Astrocyte (in vitro differentiated cells and primary cell): Measurements from ENCODE around the gene RASA2. TPM values are rescaled to one million over a fixed set of nuclear protein-coding genes. Genes with fewer than 3 reads are reported as not detected.

Source experiments
- DNase-seq: peaks from one replicate; pipeline ENCODE4 v3.0.0-alpha.2; 2010; ENCODE audit warnings: low read depth
- FAIRE-seq: peaks from 2 replicates; lab custom pipeline; 2011; peaks lifted over from hg19 to GRCh38; lab: Jason Lieb, UNC
- H2AFZ ChIP-seq: 2 replicates; pipeline ENCODE4 v1.6.0; 2012; ENCODE audit warnings: low read depth, low read length, inconsistent platforms
- H3K27ac ChIP-seq: 2 replicates; pipeline ENCODE4 v1.5.1; 2011; ENCODE audit warnings: low read depth, low read length, inconsistent platforms
- H3K27me3 ChIP-seq: 2 replicates; pipeline ENCODE4 v1.6.0; 2011; ENCODE audit warnings: low read length, inconsistent platforms; ENCODE audit not compliant: insufficient read depth
- H3K36me3 ChIP-seq: 2 replicates; pipeline ENCODE4 v1.5.1; 2011; ENCODE audit warnings: low read length, inconsistent platforms; ENCODE audit not compliant: insufficient read depth
- H3K4me1 ChIP-seq: 2 replicates; pipeline ENCODE4 v1.5.1; 2011; ENCODE audit warnings: low read length, inconsistent platforms; ENCODE audit not compliant: insufficient read depth
- H3K4me2 ChIP-seq: 2 replicates; pipeline ENCODE4 v1.6.0; 2012; ENCODE audit warnings: low read length, inconsistent platforms
- H3K4me3 ChIP-seq: 2 replicates; pipeline ENCODE4 v1.5.1; 2011; ENCODE audit warnings: low read depth, mild to moderate bottlenecking, low read length, inconsistent platforms; ENCODE audit not compliant: insufficient read depth
- H3K79me2 ChIP-seq: 2 replicates; pipeline ENCODE4 v1.6.0; 2012; ENCODE audit warnings: mild to moderate bottlenecking, low read length, inconsistent platforms; ENCODE audit not compliant: insufficient read depth
- H3K9ac ChIP-seq: 2 replicates; pipeline ENCODE4 v1.6.0; 2012; ENCODE audit warnings: mild to moderate bottlenecking, low read length, inconsistent platforms
- H3K9me3 ChIP-seq: 2 replicates; pipeline ENCODE4 v1.5.1; 2012; ENCODE audit warnings: low read depth, mild to moderate bottlenecking, low read length, inconsistent platforms; ENCODE audit not compliant: insufficient read depth
- H4K20me1 ChIP-seq: 2 replicates; pipeline ENCODE4 v1.6.0; 2012; ENCODE audit warnings: low read length, inconsistent platforms; ENCODE audit not compliant: insufficient read depth
- H3K27ac Mint-ChIP-seq: one replicate; pipeline ENCODE4 v1.8.0; 2021; ENCODE audit warnings: mild to moderate bottlenecking, mixed read lengths; ENCODE audit not compliant: unreplicated experiment
- H3K27me3 Mint-ChIP-seq: one replicate; pipeline ENCODE4 v1.8.0; 2021; ENCODE audit warnings: low read depth, mixed read lengths; ENCODE audit not compliant: unreplicated experiment
- H3K36me3 Mint-ChIP-seq: one replicate; pipeline ENCODE4 v1.8.0; 2021; ENCODE audit warnings: low read depth, mixed read lengths; ENCODE audit not compliant: unreplicated experiment
- H3K4me1 Mint-ChIP-seq: one replicate; pipeline ENCODE4 v1.8.0; 2021; ENCODE audit warnings: low read depth, mixed read lengths; ENCODE audit not compliant: unreplicated experiment
- H3K4me3 Mint-ChIP-seq: one replicate; pipeline ENCODE4 v1.8.0; 2021; ENCODE audit warnings: mild to moderate bottlenecking, moderate library complexity, mixed read lengths; ENCODE audit not compliant: unreplicated experiment
- H3K9me3 Mint-ChIP-seq: one replicate; pipeline ENCODE4 v1.8.0; 2021; ENCODE audit warnings: mild to moderate bottlenecking, mixed read lengths; ENCODE audit not compliant: unreplicated experiment
- CTCF ChIP-seq: IDR thresholded peaks from 2 replicates; pipeline ENCODE4 v1.5.1; 2011; ENCODE audit warnings: low read depth, mild to moderate bottlenecking, inconsistent platforms, low read length, moderate library complexity; ENCODE audit not compliant: insufficient read depth
- EZH2 ChIP-seq: IDR thresholded peaks from 2 replicates; pipeline ENCODE4 v1.6.1; 2012; ENCODE audit warnings: mild to moderate bottlenecking, low read length, inconsistent platforms; ENCODE audit not compliant: insufficient read depth
- total RNA-seq: library from RNA; stranded (reverse); gene quantifications from 2 replicates; pipeline ENCODE4 v1.2.1, GENCODE V29; 2021

The RASA2 gene
- total RNA-seq, 1 donor from 2014 or later = 19.0 TPM

DNA sequence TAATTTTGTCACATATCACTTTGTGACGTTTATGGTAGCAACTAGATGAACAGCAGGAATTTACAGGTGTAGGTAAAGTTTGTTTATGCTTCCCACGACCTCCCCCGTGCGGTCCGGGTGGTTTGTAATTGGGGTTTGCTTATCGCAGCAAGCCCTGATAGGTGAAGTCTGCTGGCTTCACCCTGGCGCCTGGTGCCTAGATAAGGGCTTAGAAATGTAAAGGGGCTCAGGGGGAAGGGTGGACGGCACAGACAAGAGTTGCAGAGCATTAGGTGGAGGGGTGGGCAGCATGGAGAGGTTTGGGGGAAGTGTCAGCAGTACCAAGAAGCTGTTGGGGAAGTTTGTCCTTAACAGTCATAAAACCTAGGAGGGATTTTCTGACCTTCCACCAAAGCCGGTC is 143.1 kb downstream of the RASA2 start:
- H3K9ac ChIP-seq = no peak overlapping the region
- Mint-ChIP-seq H3K27ac (no peak overlapping the region), H3K36me3 (no peaks in the 10 kb centered on the region), H3K4me1 (peaks cover 5% of the 10 kb centered on the region), H3K9me3 (peaks cover 6% of the 10 kb centered on the region), H3K27me3 (peaks cover 2% of the 10 kb centered on the region), H3K4me3 (no peak overlapping the region)
- H3K4me2 ChIP-seq = no peak overlapping the region
- DNase-seq (no peak), FAIRE-seq (no peak)
- H3K9me3 ChIP-seq = no peaks in the 10 kb centered on the region
- H3K36me3 ChIP-seq = no peaks in the 10 kb centered on the region
- H3K79me2 ChIP-seq = no peaks in the 10 kb centered on the region
- no peak overlapping the region for H3K4me3 ChIP-seq
- TF ChIP-seq EZH2 = no peak
- H3K27me3 ChIP-seq = no peaks in the 10 kb centered on the region
- H3K27ac ChIP-seq = no peak overlapping the region
- H2AFZ ChIP-seq = no peak overlapping the region
- H3K4me1 ChIP-seq = no peaks in the 10 kb centered on the region
- no peaks in the 10 kb centered on the region for H4K20me1 ChIP-seq

DNA sequence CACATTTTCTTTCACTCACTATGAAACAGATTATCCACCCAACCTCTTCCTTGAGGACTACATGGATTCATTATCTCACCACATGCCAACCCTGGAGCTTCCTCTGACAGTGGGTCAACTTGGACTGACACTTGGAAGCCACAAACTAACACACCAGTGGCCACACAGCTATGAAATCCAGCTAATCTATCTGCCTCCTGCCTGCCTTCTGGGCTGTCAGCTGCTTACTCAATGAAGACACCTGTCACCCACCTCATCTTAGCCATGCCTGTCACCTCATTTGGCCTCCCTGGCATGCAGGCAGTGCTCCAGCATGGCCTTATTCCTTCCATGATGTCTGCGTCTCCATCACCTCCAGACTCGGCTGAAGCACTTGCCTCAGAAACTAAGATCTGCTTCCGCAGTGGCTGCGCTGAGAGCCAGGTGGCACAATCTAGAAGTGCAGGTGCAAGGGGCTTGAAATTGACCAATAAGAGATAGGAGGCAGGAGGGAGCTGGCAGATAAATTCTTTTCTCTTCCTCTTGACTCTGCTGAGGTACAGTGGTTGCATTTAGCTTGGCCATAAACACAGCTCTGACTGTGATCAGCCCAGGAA is 146.1 kb downstream of the RASA2 start:
- FAIRE-seq (no peak), DNase-seq (no peak)
- Mint-ChIP-seq H3K4me1 (no peaks in the 10 kb centered on the region), H3K27ac (no peak overlapping the region), H3K4me3 (no peak overlapping the region), H3K27me3 (peaks cover 2% of the 10 kb centered on the region), H3K36me3 (no peaks in the 10 kb centered on the region), H3K9me3 (peaks cover 6% of the 10 kb centered on the region)
- H3K4me3 ChIP-seq = no peak overlapping the region
- TF ChIP-seq CTCF (no peak), EZH2 (no peak)
- H3K4me2 ChIP-seq = no peak overlapping the region
- no peak overlapping the region for H3K27ac ChIP-seq
- no peaks in the 10 kb centered on the region for H3K4me1 ChIP-seq
- no peaks in the 10 kb centered on the region for H3K9me3 ChIP-seq
- no peaks in the 10 kb centered on the region for H3K36me3 ChIP-seq
- H4K20me1 ChIP-seq = no peaks in the 10 kb centered on the region
- H2AFZ ChIP-seq = no peak overlapping the region
- no peak overlapping the region for H3K9ac ChIP-seq
- H3K79me2 ChIP-seq = no peaks in the 10 kb centered on the region
- no peaks in the 10 kb centered on the region for H3K27me3 ChIP-seq

- Histone ChIP-seq H3K79me2 (no peaks in the 10 kb centered on the region), H3K4me2 (no peak overlapping the region), H3K27ac (no peak overlapping the region), H3K36me3 (no peaks in the 10 kb centered on the region), H3K27me3 (no peaks in the 10 kb centered on the region), H3K9ac (no peak overlapping the region), H3K9me3 (no peaks in the 10 kb centered on the region), H3K4me3 (no peak overlapping the region), H3K4me1 (no peaks in the 10 kb centered on the region), H4K20me1 (no peaks in the 10 kb centered on the region), H2AFZ (no peak overlapping the region)
- Mint-ChIP-seq H3K4me1 (peaks cover 5% of the 10 kb centered on the region), H3K27me3 (no peaks in the 10 kb centered on the region), H3K9me3 (no peaks in the 10 kb centered on the region), H3K27ac (no peak overlapping the region), H3K4me3 (no peak overlapping the region), H3K36me3 (no peaks in the 10 kb centered on the region)
- no peak for TF ChIP-seq EZH2
- TF ChIP-seq CTCF = no peak
- DNase-seq (no peak), FAIRE-seq (no peak)
Observed at GRCh38 chr3:141642215-141642614, 155.4 kb downstream of the RASA2 start.
